Right ventricle myocardium inferior (tissue), 1 donor: ENCODE data around the gene RPAIN. TPM values are rescaled to one million over a fixed set of nuclear protein-coding genes. Genes with fewer than 3 reads are reported as not detected.

Experiments
- ATAC-seq: fragments of 200-7000 bp; cut with Tn5 transposase; one replicate; pipeline ENCODE4 v1.9.1; 2020; ENCODE audit warnings: mild to moderate bottlenecking, moderate library complexity
- DNase-seq: peaks from one replicate; pipeline ENCODE4 v3.0.0; 2021; ENCODE audit errors: missing footprints
- intact Hi-C: fragments of 100-400 bp; cut with DNase I; formaldehyde crosslinking; loops from one replicate; pipeline ENCODE4 v1.11.0; 2022
- long read RNA-seq: library from polyadenylated mRNA; unstranded; transcript quantifications from one replicate; pipeline ENCODE4 v2.0.0, GENCODE V29; 2021
- total RNA-seq: library from RNA; stranded (reverse); fragmentation: NEBNext Ultra II Directional; extraction: Animal tissue kit (Norgen Biotek cat#: 25700); gene quantifications from one replicate; pipeline ENCODE4 v1.2.1, GENCODE V29; 2021
- donor health status: DM: no; HTN: yes; CAD: no; lungs with severe emphysema.

Gene RPAIN, protein sequence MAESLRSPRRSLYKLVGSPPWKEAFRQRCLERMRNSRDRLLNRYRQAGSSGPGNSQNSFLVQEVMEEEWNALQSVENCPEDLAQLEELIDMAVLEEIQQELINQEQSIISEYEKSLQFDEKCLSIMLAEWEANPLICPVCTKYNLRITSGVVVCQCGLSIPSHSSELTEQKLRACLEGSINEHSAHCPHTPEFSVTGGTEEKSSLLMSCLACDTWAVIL
- total RNA-seq = 24.0 TPM
- long read RNA-seq, transcript RPAIN-203 (7 exons, 1,535 nt) = minor isoform, 5 of 38 reads
- long read RNA-seq, transcript RPAIN-205 (4 exons, 1,057 nt) = major isoform, 10 of 38 reads
- long read RNA-seq, partial matches to known transcripts = 0 of 38 reads
- long read RNA-seq, other reads (novel, unspliced or antisense) = 13 of 38 reads

GRCh38 chr17:5419959-5420653, at the start of gene RPAIN:
RPAIN (plus strand) TSS chr17:5420182; CDS start chr17:5420211, 29 bp downstream.
- ATAC-seq (peak; percentile 91), DNase-seq (peak; percentile 92)
- intact Hi-C loops = no loop called here

- DNase-seq (no peak), ATAC-seq (no peak)
- intact Hi-C loops = no loop called here
Observed at GRCh38 chr17:5370411-5370810, 49.6 kb upstream of the RPAIN start.

GRCh38 chr17:5373112-5373511, 46.9 kb upstream of the RPAIN start:
- no peak for DNase-seq

DNA sequence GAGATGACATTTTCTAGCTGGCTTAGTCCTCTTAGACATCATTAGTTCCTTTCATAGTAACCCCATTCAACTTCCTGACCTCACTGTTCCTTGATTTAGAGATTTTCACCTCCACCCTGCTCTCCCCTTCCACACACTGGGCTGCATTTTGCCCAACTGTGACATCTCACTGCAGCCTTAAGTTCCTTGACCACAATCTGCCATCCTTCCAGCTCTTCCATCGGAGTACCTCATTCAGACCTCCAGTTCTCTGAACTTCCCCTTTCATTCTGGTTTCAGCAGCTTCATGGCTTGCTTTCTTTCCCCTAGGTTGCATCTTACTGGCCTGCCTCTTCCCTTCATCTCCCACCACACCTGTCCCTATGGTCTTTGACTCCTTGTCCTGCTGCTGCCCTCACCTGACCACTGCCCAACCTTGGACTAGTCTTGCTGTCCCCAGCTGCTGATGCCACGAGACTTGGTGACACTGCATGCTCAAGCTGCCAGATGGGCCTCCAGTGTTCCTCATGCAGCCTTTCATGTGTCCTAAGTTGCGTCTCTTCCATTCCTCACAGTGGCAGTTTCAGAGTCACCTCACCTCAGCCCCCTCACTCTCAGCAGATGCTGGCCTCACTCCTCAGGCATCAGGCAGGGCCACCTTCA, 41.3 kb upstream of the RPAIN start:
- ATAC-seq (no peak), DNase-seq (no peak)
- intact Hi-C loops = no loop called here

More at GRCh38 chr17:5373112-5373511, 46.9 kb upstream of the RPAIN start:
- intact Hi-C loops = no loop called here
- no peak for ATAC-seq

DNA sequence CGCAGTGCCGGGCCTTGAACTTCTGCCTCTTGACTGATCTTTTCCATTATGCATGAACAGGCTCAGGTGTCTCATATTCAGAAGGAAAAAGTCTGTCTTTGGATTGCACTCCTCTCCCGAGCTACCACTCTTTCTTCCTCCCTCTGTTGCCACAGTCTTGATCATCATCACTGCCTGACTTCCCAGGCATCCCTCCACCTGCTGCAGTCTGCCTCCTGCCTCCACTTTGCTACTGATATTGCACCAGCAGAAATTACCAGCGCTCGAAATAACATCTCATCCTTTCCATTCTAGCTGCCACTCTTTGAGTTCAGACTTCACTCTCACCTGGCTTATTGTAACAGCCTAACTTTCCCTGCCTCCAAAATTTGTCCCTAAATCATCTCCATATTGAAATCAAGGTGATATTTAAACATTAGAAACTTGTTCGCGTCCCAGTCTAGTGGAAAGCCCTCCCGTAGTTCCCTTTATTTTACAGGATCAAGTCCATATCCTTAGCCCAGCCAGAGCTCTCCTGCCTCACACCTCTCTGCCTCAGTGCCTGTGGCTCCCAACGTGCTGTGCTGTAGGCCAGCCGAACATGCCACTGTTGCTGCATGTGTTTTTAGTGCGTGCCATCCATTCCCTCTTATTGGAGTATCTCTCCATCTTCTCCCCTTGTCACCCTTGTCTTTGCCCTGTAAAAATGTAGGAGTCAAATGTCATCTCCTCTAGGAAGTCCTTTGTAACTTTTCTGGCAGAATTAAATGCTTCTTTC, 40.5 kb upstream of the RPAIN start:
- intact Hi-C loops = no loop called here
- DNase-seq (no peak), ATAC-seq (no peak)

DNA sequence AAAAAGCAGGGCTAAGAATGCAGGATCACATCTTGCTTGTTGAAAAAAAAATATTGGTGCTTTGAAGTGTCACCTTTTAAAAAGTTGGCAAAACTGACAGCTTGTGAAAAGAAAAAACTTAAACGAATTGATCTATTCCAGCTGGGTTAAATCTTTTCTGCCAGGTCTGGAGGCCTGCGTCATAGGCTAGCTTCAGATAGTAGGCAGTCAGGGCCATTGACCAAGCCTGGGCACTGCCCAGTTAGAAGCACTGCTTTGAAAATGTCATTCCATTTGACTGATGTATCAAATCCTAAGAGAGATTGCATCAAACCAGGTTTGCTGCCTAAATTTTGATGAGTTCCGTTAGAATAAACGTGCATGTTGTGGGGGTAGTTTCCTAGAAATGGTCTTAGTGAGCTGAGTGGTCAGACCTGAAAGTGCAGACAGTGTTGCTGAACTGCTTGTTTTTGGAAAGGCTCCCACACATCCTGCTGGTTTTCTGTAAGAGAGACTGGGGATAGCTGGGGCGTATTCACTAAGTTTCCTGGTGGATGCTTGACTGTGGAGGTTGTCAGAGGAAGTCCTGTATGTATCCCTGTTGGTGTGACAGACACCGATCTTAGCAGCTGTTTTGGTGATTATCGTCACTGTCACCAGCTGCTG, 39.4 kb upstream of the RPAIN start:
- intact Hi-C loops = no loop called here
- DNase-seq (no peak), ATAC-seq (no peak)

DNA sequence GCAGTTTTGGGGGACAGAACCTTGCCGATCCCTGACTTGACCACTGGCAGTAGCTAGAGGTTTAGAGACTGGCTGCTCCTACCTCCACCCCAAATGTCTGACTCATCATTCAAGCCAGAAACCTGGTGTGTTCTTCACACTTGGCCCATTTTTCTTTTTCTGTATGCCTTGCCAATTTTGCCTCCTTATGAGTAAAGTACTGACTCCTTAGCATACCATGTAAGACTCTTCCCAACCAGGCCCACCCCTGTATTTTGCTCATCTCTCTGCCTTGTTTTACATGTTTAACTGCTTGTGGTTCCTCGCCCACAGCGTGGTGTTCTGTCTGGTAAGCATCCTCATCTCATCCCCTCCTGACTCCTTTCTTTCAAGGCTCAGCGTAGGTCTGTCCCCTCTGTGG, 38.4 kb upstream of the RPAIN start:
- intact Hi-C loops = no loop called here
- no peak for DNase-seq
- ATAC-seq = no peak

DNA sequence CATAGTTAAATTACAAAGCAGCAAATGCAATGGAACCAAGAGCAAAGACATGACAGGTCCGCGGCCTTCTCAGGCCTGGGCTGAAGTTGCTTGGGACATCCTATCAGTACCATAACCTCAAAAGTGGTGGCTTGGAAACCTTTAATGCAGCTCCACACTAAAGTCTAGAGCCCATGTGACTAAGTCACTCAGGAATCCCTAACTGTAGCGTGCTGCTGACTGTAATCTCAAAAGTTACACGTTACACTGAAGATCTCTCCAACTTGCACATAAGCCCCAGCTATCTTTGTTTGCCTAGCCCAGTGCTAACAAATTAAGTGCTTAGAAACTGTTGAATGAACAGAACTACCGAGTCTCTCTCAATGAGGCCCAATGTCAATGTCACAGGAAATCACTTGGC, 28.3 kb upstream of the RPAIN start:
- DNase-seq (no peak), ATAC-seq (no peak)
- intact Hi-C loops = no loop called here

DNA sequence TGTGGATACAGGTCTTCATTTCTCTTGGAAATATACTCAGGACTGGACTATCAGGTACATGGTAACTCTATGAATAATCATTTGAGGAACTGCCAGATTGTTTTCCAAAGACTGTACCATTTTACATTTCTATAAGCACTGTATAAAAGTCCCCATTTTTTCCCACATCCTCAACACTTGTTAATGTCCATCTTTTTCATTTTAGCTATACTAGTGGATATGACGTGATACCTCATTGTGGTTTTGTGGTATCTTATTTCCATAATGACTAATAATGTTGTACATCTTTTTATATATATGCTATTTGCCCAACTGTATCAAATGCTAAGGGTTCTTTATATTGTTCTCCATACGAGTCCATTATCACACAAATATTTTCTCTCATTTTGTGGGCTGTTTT, 23.4 kb upstream of the RPAIN start:
- no peak for DNase-seq
- intact Hi-C loops = no loop called here
- no peak for ATAC-seq

DNA sequence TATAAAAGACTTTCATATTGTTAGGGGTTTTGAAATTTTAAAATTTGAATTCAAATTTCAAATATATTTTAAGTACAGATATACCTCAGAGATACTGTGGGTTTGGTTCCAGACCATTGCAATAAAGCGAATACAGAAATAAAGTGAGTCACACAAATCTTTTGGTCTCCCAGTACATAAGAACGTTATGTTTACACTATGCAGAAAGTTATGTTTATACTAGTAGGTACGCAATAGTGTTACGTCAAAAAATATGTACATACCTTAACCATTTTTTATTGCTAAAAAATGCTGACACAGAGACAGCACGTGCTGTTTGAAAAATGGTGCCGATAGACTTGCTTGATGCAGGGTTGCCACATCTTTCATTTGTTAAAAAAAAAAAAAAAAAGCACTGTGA, 20.2 kb upstream of the RPAIN start:
- ATAC-seq (no peak), DNase-seq (no peak)
- intact Hi-C loops = loop anchor here (10.0 kb wide), 1 partner anchor 45 kb away; no protein-coding TSS in a partner anchor

DNA sequence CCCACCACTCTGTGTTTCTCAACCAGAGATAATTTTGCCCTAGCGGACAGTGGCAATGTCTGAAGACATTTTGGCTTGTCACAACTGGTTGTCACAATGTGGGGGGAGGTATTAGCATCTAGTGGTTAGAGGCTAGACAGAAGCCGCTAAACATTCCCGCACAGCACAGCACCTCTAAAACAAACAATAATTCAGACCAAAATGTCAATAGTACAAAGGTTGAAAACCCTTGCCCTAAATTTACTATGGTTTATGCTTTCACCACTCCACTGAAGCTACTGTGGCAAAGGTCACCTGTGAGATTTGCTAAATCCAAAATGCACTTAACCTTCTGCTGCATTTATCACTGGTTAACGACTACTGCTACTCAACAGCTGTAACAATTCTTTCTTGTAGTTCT, 14.6 kb upstream of the RPAIN start:
- ATAC-seq (no peak), DNase-seq (no peak)
- intact Hi-C loops = loop anchor here (10.0 kb wide), 1 partner anchor 51 kb away; no protein-coding TSS in a partner anchor

- ATAC-seq = no peak
- intact Hi-C loops = loop anchor here (10.0 kb wide), 1 partner anchor 53 kb away; no protein-coding TSS in a partner anchor
- DNase-seq = no peak
Observed at GRCh38 chr17:5408186-5408585, 11.8 kb upstream of the RPAIN start.

DNA sequence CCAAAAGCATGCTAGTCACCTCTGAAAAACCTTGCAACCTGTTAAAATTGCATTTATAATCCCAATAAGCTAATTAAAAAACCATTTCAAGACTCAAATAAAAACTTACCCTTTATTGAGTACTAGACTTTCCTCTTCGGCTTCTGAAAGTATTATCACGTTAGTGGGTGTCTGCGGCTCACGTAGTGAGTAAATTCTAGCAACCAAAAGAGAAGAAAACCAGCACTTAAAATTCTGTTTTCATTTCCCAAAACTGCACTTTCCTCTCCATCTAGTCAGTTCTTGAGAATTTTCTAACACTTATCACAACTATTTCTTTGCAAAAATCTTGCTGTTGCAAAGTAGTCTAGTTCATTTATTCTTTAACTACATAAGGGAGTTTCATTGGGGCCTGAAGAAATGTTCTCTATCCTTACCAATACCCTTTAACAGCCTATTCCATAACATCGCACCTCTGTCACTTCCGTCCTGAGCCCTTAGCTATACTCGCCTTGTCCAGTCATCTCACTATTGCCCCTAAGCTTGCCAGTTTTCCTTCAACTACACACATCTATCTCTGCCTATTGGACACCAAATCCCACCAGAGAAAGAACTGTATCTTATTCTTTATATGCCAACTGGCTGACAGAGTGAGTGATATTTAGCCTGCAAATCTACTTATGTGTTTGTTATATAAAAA, 9.2 kb upstream of the RPAIN start:
- ATAC-seq (no peak), DNase-seq (no peak)
- intact Hi-C loops = no loop called here

GRCh38 chr17:5413682-5414081, 6.3 kb upstream of the RPAIN start:
- no peak for ATAC-seq

DNA sequence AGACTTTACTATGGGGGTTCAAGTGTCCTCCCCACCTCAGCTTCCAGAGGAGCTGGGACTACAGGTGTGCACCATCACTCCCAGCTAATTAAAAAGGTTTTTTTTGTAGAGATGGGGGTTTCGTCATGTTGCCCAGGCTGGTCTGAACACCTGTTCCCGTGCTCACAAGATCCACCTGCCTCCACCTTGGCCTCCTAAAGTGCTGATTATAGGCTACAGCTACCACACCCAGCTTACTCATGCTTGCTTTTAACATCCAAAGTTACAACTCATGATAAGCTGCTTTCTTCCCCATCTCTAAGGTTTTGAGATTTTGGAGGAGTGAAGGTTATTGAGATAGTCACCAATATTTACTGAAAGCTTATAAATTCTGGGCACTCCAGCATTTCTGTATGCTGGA, 3.1 kb upstream of the RPAIN start:
- intact Hi-C loops = no loop called here
- ATAC-seq = no peak
- DNase-seq = no peak

More at GRCh38 chr17:5413682-5414081, 6.3 kb upstream of the RPAIN start:
- DNase-seq = no peak
- intact Hi-C loops = no loop called here

DNA sequence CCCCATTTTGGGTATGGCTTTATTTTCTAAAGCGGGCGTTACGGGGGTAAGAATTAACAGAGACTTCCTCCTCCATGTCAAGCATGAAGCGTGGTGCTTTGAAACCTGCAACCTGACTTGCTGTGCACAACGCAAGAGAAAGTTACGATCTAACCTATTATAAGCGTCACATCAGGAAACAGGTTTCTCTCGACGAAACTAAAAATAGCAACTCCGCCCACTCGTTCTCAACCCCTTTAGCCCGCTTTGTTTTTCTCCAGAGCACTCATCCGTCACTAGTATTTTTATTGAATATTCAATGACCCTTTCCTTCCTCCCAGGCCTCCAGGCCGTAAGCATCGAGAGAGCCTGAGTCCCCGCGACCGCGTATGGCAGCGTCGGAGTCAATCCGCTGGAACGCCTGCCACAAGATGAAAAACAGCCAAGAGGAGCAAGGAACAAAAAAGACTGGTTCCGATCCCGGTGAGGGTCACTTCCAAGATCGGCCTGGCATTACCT, 1.1 kb upstream of the RPAIN start:
- intact Hi-C loops = no loop called here
- DNase-seq (no peak), ATAC-seq (no peak)

- intact Hi-C loops = no loop called here
Observed at GRCh38 chr17:5419356-5419958, 525 bp upstream of the RPAIN start, which contains the start of gene NUP88. NUP88 (minus strand) TSS chr17:5419662; CDS start chr17:5419650, 12 bp downstream.

More at GRCh38 chr17:5419356-5419958, 525 bp upstream of the RPAIN start, which contains the start of gene NUP88:
- peak; percentile 97 for DNase-seq
- peak; percentile 99 for ATAC-seq
